NK-92 (cell line): ENCODE measurements around the gene NAALADL2.

Experiments used
- DNase-seq: peaks from one replicate; lab custom pipeline; 2025; ENCODE audit not compliant: unreplicated experiment; lab: John Stamatoyannopoulos, UW

NAALADL2 gene

DNA sequence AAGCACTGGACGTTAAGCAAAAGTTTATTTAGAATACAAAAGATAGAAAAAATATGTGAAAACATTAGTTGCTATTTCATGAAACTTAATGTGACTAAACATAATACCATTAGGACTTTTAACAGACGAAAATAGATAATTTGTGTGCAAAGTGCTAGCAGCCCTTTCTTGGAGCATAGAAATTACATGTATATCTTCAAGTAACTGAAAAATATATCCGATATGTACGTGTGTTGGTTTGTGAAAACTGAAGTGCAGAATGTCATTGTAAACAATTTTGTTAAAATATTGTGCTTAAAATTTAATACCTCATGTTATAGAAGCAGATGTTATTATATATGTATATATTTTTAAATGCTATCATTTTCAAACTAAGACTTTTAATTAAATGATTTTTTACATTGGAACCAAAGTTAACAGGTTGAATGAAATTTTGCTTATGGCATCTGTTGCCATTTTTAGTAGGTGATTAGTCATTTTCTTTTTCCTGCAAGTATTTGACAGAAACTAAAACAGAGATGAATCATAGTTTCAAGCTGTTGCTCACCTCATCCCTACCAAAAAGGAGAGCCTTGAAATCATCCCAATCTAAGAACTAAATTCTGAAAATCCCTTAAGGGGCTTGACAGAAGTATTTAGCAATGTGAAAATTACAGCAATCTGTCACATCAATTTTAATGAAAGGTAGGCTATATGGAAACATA, 334.8 kb downstream of the NAALADL2 start:
- no peak for DNase-seq

DNA sequence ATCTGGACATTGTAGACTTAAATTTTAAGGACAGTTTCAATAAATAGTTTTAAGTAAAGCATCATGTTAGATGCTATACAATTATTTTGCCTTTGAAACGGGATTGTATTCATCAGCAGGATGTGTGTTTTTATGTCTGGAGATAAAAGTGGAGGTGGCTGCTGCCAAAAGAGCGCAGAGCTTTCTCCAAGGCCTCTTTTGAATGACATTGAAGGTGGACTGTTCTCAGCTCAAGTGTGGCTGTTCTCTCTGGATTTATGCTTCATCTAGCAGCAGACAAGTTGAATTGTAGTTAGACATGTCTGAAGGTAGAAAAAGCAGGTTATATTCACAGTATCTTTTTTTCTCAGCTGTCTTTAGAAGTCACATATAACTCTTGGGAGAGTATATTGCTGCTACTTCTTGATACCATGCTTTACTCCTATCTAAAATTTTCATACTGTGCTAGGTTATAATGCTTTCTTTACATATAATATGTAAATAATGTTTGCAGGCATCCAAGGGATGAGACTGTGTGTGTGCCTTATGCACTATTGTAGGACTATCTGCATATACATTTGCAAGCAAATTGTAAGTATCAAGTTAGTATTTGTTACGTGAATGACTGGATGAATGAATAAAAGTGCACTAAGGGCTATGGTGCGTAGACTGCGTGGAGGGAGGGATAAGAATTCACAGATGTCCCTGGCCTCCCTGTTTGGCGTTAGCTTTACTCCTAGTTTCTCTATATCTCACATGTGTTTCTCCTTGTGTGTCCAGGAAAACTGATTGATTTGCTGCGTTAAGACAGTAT, 340.1 kb downstream of the NAALADL2 start:
- no peak for DNase-seq

DNA sequence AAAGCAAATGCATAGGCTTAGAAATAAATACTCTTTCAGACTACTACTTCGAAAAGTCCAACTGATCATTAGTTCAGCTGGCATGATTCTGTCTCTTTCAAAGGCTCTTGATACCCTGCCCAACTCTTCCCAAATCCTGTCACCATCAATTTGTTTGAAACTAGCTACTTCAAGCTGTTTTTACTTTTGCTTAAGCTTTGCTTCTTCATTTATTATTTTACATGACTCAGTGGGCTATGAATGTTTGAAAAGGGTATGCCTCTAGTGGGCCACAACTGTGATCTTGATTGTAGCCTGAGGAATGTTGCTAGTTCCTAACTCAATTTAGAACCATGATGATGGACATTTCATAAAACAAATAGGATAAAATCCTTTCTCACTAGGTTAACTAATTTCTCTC, 340.8 kb downstream of the NAALADL2 start:
- DNase-seq = no peak

DNA sequence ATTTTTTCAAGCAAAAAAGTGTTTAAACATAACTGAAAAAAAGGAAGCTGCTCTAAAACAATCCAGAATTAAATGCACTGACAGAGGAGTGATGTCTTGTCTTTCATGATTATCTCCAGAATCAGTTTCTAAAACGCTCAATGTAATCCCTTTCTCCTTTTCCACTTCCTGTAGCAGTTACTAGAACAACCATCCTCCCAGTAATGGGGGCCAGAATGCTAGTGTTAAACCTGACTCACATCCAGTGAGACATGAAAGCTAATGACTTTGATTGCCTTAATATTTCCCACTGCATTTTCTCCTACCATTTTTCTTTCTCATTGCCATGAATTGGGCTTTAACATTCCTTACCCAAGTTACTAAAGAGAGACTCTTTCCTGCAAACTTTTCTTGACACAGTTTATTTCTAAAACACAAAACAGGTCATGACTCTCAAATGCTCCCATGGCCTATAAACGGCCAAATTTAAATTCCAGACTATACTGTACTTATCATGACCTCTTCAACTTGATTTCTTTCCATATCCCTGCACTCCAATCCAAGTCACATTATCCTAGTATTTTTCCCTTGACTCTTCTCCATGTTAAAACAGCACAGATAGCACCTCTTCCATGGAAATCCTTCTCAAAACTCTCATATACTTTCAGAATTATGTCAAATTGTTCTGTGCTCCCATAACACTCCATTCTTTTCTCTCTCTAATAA, 341.4 kb downstream of the NAALADL2 start:
- DNase-seq = no peak

DNA sequence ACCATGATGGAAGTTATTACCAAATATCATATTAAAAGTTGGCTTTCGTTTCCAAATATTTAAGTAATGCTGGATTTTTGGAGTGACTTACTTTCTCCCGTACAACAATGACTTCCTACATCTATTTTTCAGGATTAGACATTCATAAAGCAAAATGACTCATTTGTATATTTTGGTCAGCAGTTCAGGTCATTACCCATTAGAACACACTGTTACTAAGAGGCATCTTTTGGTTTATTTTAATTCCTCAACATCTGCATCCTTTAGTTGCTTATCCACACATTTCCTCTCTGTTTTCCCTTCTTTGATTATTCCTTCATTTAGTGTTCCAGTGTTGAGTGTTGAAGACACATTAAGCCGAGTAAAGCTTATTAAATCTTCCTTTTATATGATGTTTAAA, 348.2 kb downstream of the NAALADL2 start:
- no peak for DNase-seq

DNA sequence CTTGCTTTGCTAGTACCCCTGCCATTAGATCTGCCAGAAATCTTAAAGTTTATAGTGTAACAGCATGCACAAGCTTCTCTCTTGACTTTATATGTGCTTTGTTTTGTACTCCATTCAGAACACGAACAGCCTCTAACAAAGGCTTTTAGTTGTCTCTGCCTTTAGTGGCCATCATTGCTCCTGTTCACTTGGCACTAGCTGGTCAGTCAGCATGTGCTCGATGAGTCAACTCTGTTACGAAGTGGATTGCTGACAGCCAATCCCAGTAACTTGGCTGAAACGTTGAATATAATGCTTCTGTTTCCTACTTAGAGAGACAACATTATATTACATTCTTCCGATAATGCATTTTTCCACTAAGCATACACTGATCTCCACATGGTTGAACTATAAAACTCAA, 349.2 kb downstream of the NAALADL2 start:
- no peak for DNase-seq

DNA sequence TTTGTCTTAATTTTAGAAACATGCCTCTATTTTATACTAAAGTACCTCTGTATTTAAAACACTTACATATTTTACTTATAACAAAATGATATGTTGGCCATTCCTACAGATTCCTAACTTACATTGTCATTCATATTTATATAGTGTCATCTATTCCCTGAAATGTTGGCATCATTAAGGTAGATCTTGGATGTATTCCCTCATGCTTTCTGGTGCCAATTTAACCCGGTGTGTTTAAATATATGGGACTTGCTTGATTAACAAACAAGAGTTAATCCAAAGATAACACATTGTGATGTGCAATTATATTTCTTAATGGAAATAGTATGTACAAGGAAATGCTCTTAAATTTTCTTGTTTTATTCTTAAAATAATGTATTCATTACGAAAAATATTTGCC, 352.3 kb downstream of the NAALADL2 start:
- DNase-seq = no peak

DNA sequence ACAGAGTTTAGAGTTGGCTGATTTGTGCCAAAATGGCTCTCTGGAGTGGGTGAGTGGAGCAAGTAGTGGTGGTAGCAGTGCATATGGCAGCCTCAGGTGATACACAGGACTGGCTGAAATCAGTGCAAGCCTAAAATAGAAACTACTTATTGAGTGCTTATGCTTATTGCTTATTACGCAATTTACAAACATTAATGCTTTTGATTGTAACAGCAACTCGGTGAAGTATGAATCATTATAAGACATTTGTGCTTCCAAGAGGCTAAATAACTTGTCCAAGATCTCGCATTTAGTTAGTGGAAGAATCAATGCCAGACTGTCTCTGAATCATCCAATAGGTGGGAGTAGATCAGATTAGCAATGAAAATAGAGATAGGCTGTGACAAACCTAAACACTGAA, 353.8 kb downstream of the NAALADL2 start:
- no peak for DNase-seq

DNA sequence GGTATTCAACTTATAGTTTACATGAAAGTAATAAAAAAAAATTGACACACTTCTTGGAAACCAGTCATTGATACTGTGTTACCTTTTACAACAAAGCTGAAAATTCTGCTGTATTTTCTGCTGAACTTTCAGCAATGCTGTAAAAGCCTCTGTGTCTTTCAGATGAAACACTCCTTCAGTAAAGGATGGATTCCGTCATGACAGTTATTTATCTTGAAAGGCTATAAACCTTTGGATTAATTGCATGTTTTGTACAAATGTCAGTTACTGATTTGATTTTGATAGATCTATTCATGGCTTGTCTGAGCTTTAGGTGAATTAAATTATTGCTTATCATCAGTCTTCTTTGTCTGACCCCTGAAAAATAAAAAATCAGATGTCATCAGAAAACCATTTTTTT, 355.1 kb downstream of the NAALADL2 start:
- no peak for DNase-seq

DNA sequence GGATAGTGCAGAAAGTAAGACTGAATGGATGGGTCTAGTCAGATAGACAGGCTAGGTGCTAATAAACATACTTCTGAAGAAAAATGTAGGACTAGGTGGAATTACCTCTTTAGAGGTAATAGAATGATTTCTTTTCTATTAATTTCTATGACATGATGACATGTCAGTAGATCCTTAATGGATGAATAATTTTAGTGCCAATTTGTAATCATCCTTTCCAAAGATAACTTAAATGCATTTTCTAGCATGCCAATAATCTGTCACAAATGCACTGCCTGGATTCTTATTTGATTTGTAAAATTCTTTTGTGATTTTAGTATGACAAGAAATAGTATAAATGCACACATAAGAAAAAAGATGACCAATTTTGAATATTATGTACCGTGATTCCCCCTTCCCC, 356.7 kb downstream of the NAALADL2 start:
- DNase-seq = no peak

DNA sequence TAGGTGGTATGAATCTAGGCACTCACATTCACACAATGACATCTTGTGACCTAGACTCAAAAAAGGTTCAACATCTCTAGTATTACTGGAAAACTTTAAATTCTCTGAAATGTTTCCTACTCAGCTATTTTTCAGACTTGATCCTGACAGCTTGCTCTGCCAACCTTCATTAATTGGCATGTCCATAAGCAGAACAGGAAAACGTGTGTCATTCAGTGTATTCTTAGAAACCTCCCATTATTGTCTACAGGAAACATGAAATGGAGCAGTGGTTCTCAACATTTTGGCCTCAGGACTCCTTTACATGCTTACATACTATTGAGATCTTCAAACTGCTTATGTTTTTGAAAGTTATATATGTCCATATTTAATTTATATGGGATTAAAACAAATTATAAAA, 363.2 kb downstream of the NAALADL2 start:
- no peak for DNase-seq

DNA sequence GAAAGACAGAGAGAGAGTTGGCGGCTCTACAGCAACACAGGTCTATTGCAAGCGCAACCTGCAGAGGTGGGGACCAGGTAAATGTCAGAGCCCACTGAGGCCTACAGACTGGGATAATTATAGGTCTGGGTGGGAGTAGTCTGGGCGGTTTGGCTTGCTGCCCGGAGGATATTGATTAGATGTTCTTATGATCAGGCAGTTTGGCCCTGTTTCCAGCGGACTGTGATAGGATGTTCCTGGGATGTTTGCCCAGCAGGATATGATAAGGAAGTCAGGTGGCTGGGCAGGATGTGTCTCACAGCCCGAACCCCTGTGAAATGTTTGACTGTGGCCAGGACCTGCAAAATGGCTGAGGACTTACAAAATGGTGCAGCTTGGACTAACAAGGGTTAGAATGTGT, 364.9 kb downstream of the NAALADL2 start:
- no peak for DNase-seq

DNA sequence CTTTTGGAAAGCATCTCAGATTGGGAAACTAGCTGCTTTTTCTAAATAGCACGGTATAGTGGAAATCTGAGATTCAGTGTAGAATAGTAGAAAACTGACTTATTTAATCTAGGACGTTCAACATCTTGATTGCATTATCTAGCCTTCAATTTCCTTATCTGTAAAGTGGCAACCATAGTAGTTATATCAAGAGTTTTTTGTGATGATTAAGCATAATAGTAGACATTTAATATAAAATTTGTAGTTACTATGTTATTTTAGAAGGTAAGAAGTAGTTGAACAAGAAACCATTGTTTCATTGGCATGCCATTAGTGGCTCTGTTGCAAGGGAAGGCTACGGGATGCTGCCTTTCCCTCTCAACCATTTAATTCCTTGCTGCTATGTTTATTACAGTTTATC, 367.3 kb downstream of the NAALADL2 start:
- no peak for DNase-seq

DNA sequence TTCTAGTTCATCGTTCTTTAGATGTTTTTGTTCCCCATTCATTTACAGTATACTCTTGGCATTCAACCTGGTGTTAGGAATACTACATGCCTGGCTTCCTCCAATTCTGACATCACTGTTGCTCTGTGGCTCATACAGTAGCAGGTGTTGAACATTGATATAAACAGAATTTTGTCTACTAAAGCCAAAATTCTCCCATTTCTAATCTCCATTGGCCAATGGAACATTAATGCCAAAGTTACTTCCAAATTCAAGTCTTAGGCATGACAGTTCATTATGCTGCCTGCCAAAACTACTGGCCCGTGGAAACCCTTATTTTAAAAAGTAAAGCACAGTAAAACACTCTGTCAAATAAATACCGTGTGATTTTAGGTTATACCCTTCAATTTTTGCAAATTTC, 368.0 kb downstream of the NAALADL2 start:
- DNase-seq = no peak

DNA sequence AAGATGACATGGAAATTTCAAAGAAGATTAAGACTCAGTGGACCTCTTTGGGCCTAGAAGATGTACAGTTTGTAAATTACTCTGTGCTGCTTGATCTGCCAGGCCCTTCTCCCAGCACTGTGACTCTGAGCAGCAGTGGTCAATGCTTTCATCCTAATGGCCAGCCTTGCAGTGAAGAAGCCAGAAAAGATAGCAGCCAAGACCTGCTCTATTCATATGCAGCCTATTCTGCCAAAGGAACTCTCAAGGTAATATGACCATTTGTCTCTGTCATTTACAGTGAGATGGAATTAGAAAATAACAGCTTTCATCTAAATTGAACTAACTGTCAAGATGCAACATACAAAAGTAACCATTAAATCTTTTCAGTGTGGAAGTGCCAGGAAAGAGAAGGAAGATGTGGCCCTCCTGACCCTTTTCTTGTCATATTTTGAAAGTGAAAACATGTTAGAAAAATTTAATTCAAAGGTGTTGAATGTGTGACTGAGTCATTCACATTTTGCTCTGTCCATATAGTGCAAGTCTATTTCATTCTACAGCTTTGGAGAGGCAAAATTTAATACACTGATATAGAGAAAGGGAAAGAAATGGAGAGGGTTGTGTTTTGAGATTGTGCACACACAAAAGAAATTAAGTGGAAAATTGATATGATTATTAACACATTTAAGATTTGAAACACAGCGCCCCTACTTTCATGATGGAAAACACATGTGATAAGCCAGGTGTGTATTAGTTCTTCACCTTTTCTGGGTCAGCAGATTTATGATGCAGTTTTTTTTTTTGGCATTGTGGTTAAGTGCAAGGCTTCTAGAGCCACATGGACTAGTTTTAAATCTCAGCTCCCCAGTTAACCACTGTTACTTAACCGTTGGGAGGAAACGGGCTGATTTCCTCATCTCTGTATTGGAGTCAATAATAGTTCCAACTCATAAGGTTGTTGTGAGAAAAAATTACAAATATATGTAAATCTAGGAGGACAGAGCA, 375.1 kb downstream of the NAALADL2 start:
- DNase-seq = no peak

DNA sequence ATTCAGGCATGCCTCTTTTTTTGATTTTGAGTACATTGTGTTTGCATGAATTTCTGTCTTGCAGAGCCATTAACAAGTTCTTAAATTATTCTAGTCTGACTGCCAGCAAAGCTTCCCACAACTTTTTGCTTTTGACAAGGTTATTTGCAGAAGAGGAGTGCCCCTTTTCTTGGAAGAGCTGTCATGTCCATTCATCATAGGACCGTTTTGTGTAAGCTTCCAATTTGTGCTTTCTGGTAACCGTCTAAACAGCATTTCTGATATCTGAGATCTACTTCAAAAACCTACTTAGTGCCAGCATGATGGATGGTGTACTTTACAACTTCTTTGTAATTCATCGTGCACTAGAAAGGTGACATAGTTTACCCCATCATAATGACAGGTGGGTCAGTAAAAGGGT, 379.7 kb downstream of the NAALADL2 start:
- no peak for DNase-seq

DNA sequence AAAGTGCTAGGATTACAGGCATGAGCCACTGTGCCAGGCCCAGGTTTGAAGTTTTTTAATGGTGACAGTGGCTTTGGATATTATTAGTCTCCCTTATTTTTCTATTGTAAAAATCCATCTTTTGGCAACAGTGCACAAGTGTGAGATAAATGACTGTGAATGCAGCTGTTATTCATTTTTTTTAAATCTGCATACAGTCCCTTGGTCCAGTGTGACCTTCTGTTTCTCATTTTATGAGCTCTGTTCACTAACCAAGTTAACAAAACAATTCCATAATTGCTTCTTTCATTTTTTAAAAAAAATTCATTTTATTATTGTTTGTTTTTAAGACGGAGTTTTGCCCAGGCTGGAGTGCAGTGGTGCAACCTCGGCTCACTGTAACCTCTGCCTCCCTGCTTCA, 381.8 kb downstream of the NAALADL2 start:
- no peak for DNase-seq

DNA sequence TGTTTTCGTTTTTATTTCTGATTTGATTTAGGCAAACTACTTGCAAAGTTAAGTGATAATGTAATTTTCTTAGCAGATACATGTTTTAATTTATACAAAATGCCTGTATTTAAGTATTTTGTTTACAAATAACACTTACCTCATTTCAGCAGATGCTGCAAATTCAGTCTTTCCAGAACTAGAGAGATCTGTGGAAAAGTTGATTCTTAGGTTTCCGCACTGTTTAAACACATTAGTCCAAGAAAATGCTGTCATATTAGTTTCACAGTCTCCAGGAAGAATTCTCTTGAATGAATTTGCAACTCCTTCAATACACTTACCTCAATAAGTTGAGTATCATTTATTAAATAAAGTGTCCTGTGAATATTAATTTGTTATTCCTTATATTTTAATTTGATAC, 383.1 kb downstream of the NAALADL2 start:
- no peak for DNase-seq

DNA sequence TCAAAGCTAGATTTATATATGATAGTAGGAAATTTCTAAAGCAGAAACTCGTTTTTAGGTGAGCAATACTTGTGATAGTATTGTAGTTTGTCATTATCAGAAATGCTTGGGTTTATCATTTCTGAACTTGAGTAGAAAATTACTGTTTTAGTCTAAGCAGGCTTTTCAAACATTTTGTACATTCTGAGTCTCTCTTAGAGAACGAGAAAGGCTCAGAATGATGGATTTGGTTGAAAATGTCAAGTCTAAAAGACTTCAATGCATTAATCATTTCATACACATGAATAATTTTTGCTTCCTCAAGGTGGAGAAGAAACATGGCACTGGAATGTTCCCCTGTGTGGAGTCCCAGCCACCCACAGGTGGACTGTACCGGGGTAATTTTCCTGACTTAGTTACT, 387.1 kb downstream of the NAALADL2 start:
- no peak for DNase-seq

DNA sequence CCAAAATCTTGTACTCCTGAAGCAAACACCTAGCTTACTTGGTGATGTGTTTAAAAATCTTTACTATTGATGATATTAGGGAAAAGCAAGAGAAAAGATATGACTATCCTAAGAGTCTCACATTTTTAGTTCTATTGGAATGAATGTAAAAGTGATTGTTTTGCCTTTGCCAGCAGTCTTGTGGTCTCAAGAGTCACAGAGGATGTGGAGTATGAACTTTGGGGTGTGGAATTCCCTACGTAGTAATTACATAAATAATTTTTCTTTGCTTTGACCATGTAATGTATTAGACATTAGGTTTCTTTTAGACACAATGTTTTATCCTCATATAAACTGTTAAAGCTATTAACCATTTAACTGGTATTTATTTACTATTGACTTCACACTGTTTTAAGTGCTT, 387.6 kb downstream of the NAALADL2 start:
- no peak for DNase-seq

DNA sequence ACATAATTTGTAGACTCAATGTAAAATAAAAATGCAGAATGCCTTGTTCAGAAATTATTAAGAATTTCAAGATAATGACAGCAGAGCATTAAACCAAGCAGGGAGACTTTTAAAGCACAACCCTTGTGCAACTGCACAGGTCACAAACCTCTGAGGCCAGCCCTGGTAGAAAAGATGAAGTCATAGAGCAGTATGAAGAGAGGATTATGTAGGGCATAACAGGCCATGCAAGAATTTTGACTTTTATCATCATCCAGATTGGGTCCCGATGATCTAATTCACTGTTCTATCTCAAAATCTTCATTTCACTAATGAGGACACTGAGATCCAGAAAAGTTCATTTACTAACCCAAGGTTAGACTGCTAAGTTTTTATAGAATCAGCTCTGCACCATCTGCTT, 388.5 kb downstream of the NAALADL2 start:
- no peak for DNase-seq
